ENCODE results near the gene UBASH3B. TPM values are rescaled to one million over a fixed set of nuclear protein-coding genes. Genes with fewer than 3 reads are reported as not detected.

The UBASH3B gene
- total RNA-seq, 1 experiment from 2014 or later: 10.3 TPM

DNA sequence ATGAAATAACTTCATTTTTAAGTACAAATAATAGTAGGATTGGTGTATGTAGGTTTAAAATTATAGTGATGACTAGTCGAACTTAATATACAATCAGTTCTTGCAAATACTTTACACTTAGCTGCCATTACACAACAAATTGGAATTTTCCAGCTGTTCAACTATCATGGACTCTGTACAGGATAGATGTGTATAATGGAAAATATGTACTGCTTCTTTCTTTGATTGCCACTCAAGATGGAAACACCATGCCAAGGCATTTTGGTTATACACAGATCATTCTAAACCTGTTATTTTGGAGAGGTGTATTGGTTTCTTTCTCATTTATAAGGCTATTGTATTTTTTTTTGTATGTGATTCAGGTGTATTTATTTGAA lies 158.4 kb downstream of the UBASH3B start:
- Mint-ChIP-seq H3K9me3 (ENCODE audit: unreplicated experiment) (no peaks in the 10 kb centered on the region), H3K27me3 (ENCODE audit: insufficient read depth, unreplicated experiment) (no peaks in the 10 kb centered on the region), H3K4me1 (ENCODE audit: insufficient read depth, unreplicated experiment) (peaks cover 8% of the 10 kb centered on the region), H3K27ac (ENCODE audit: low read depth, unreplicated experiment) (no peak overlapping the region), H3K36me3 (ENCODE audit: insufficient read depth, unreplicated experiment) (peaks cover 5% of the 10 kb centered on the region), H3K4me3 (ENCODE audit: unreplicated experiment) (no peak overlapping the region)
- BruUV-seq (replicated peaks): no TSS peak
- CTCF ChIA-PET: interaction anchor here (0.8 to 3.5 kb wide), 4 partner anchors 10 to 191 kb away, joined by 3 to 18 read pairs (median 9); no protein-coding TSS in a partner anchor
- no peak for TF ChIP-seq CTCF (IDR thresholded peaks at IDR 0.05; ENCODE audit: unreplicated experiment)
- no peak for DNase-seq (ENCODE audit: unreplicated experiment)
- POLR2A ChIA-PET: interaction anchor here (1.0 to 1.5 kb wide), 4 partner anchors 11 to 31 kb away, joined by 3 to 7 read pairs (median 3); no protein-coding TSS in a partner anchor
- intact Hi-C loops (cut with micrococcal nuclease): no loop called here

DNA sequence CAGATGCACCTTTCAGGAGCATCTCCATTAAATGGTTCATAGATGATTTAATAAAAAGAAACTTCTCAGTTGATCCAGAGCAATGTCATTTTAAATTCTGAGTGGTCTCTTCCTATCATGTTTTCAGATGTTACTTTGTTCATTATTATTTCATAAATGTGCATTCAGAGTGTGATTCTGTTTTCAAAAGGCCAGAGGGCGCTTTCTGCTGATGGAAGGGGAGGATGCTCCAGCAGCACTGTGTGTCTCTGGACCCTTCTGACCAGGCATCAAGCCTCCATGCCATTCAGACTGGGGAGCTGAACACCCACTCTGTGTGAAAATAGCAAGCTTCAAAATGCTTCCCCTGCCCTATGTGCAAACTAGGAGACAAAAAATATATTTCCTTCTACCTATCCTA lies 158.9 kb downstream of the UBASH3B start:
- CTCF ChIA-PET: interaction anchor here (0.7 to 3.5 kb wide), 8 partner anchors 10 to 191 kb away, joined by 3 to 18 read pairs (median 4); no protein-coding TSS in a partner anchor
- H3K27ac Mint-ChIP-seq (ENCODE audit: low read depth, unreplicated experiment): no peak overlapping the region
- POLR2A ChIA-PET: interaction anchor here (1.0 to 1.5 kb wide), 3 partner anchors 11 to 30 kb away, joined by 3 to 7 read pairs (median 3); no protein-coding TSS in a partner anchor

DNA sequence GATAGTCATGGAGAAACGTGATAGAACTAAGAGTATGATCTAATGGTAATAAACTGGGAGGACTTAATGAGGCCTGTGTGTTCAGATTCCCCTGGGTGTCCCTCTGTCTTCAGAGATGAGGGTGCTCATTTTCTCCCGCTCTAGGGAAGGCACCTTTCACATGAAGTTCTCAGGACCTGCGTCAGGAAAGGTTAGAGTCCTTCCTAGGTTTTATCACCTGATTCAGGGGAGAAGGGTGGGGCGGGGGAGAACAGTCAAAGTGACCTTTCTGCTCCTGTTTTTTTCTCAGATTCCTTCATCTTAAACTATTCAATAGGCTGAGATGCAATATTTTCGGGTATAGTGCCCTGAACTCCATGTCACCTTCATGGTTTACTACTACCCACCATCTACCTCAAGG lies 160.4 kb downstream of the UBASH3B start:
- CTCF ChIA-PET: interaction anchor here (1.2 to 2.1 kb wide), 3 partner anchors 20 to 38 kb away, joined by 3 to 8 read pairs (median 7); no protein-coding TSS in a partner anchor
- DNase-seq (ENCODE audit: unreplicated experiment): no peak
- intact Hi-C loops (cut with micrococcal nuclease): no loop called here

More for the DNA sequence above, 158.9 kb downstream of the UBASH3B start:
- no peaks in the 10 kb centered on the region for H3K9me3 Mint-ChIP-seq (ENCODE audit: unreplicated experiment)
- no peaks in the 10 kb centered on the region for H3K27me3 Mint-ChIP-seq (ENCODE audit: insufficient read depth, unreplicated experiment)
- H3K4me3 Mint-ChIP-seq (ENCODE audit: unreplicated experiment): no peak overlapping the region
- no peak for DNase-seq (ENCODE audit: unreplicated experiment)
- no TSS peak for BruUV-seq (replicated peaks)
- intact Hi-C loops (cut with micrococcal nuclease): no loop called here
- H3K36me3 Mint-ChIP-seq (ENCODE audit: insufficient read depth, unreplicated experiment): peaks cover 5% of the 10 kb centered on the region
- no peak for TF ChIP-seq CTCF (IDR thresholded peaks at IDR 0.05; ENCODE audit: unreplicated experiment)
- H3K4me1 Mint-ChIP-seq (ENCODE audit: insufficient read depth, unreplicated experiment): peaks cover 8% of the 10 kb centered on the region

More for the DNA sequence above, 160.4 kb downstream of the UBASH3B start:
- no peak overlapping the region for H3K27ac Mint-ChIP-seq (ENCODE audit: low read depth, unreplicated experiment)
- H3K4me3 Mint-ChIP-seq (ENCODE audit: unreplicated experiment): no peak overlapping the region
- POLR2A ChIA-PET: interaction anchor here (0.6 to 1.3 kb wide), 3 partner anchors 11 to 25 kb away, joined by 3 to 4 read pairs (median 3); no protein-coding TSS in a partner anchor
- no peaks in the 10 kb centered on the region for H3K4me1 Mint-ChIP-seq (ENCODE audit: insufficient read depth, unreplicated experiment)
- no peak for TF ChIP-seq CTCF (IDR thresholded peaks at IDR 0.05; ENCODE audit: unreplicated experiment)
- BruUV-seq (replicated peaks): no TSS peak
- no peaks in the 10 kb centered on the region for H3K9me3 Mint-ChIP-seq (ENCODE audit: unreplicated experiment)
- H3K36me3 Mint-ChIP-seq (ENCODE audit: insufficient read depth, unreplicated experiment): peaks cover 5% of the 10 kb centered on the region
- H3K27me3 Mint-ChIP-seq (ENCODE audit: insufficient read depth, unreplicated experiment): no peaks in the 10 kb centered on the region
